HG03135 (cell line): ENCODE results near the gene MED10.
"Not testable (repeated sequence)": the region's sequence is repeated elsewhere in the genome, so short reads cannot be mapped to it uniquely, and the experiment has no call there.

Source experiments
- ATAC-seq: cut with Tn5 transposase; IDR thresholded peaks from one replicate; pipeline ENCODE4 v1.9.1; 2021; ENCODE audit warnings: mild to moderate bottlenecking, moderate library complexity; ENCODE audit not compliant: unreplicated experiment

Gene MED10

DNA sequence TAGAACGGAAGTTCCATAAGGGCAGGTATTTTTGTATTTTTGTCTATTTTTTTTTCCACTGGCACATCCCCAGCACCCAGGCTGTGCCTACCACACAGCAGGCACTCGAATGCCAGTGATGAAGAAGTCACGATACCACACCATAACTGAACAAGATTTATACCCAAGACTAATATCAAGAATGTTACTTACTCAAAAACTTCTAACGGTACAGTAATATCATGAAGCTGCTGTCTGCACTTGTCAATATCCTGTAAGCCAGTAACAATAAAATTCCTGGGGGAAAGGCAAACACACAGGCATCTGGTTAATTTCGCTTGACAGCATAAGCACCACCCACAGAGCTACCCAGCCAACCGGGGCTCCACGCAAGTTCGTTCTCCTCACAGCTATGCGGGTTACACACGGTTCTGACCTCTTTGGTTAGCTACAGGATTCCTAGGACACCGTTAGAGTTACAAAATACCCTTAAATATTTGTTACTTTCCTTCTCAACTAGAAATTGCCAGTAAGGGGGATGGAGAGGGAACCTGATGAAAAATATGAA lies 1.3 kb downstream of the MED10 start:
- ATAC-seq: no peak

DNA sequence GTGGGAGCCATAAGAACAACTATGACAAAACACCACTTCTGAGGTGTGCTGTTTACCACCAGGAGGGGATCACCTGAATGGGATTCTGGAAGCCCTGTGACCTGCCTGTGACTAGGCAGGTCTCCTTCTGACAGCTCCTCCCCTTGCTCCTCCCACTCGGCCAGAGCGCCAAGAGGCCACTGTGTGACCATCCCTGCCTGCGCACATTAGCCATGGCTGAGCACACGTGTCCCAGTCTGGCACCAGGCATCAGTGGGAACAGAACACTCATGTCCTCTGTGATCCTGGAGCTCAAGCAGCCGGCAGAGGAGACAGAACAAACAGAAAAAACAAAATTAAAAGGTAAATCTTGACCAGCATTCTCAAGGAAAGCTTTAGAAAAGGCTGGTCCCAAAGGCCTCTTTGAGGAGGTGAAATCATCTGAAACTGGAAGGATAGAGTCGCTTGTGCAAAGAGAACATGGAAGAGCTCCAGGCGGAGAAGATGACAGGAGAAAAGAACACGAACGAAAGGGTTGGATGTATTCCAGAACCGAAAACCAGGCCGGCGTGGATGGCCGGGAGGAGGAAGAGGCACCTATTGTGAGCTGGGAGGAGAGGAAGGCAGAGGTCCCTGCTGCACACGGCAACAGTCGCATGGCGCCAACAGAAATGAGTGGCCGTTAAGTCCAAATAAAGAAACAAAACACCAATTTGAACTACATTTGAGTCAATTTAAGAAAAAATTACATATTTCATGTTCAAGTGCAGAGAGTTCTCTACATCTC lies 5.1 kb downstream of the MED10 start:
- ATAC-seq: no peak

- ATAC-seq: no peak
Observed at GRCh38 chr5:6372251-6373080, 5.9 kb downstream of the MED10 start.

GRCh38 chr5:6371079-6371810 lies 7.1 kb downstream of the MED10 start:
- no peak for ATAC-seq

DNA sequence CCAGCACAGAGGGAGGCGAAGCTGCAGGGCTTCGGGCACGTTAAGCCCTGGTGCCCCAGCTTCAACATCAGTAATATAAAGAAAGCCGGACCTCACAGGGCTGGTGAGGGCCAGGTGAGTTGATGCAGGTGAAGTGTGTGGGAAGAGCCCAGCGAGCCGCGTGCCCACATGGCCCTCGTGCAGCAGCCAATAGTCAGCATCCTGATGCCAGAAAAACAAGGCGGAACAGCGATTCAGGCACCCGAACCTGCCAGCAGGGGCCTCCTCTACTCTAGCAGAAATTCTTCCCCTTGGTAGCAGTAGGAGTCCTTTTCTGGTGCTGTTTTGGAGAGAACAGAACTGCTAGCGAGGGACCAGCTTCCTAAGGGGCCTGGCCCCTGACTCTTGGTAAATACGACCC lies 7.8 kb downstream of the MED10 start:
- ATAC-seq: no peak

DNA sequence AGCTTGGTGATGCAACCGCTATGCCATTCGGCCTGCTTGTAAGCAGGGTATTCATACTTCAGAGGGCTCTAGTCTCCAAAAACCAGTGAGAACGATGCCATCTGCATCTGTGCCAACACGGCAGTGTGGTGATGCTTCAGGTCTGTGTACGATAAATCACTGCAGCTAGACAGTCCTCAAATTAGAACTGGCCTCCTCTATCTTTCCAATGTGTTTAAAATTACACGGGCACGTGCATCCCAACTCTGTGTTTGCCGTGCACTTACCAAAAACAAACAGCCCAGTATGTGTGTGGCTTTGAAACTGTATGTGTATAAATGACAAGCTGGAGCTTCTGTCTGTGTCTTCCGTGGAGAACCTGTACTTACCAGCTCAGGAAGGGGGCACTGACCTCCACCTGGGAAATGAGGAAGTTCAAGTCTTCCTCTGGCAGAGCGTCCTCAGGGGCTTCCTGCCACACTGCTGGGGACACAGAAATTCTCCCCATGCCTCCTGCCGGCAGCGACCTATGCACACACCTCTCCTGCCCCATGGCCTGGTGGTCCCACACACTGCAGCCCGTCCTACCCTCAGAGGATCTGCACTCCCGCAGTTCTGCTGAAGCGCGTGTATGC lies 12.3 kb downstream of the MED10 start:
- no peak for ATAC-seq

DNA sequence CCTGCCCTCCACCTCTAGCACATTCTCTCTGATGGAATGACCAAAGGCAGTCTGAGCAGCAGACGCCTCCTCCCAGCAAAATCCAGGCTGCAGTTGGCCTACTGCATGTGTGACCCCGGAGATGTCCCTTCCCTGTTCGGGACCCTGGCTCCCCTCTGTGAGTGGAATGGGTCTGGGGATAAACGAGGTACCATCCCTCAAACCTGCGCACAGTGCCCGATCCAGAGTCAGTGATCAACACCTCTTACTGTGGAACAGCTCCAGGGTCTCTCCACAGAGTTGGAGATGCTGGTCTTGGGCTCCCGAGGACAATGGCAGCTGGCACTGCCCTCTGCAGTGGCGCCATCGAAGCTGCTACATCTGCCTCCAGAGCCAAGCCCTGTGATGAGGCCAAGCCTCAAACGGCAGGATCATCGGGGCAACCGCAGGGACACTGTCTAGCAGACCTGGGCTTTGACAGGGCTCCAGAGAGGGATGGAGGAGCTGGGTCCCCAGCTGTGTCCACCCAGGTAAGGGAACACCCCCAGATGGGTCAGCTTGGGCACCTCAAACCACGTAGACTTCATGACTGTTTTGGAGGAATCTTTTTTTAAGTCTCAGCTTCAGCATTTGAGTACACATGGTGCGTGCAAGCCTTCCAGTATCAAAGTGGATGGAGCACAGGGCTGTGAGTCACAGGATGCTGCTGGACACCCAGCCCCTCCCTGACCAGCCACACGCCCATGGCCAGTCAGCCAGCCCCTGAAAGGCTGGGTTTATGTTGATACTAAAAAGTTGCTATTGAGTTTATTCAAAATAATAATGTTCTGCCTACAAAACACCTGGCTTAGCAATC lies 13.0 kb downstream of the MED10 start:
- ATAC-seq: no peak

DNA sequence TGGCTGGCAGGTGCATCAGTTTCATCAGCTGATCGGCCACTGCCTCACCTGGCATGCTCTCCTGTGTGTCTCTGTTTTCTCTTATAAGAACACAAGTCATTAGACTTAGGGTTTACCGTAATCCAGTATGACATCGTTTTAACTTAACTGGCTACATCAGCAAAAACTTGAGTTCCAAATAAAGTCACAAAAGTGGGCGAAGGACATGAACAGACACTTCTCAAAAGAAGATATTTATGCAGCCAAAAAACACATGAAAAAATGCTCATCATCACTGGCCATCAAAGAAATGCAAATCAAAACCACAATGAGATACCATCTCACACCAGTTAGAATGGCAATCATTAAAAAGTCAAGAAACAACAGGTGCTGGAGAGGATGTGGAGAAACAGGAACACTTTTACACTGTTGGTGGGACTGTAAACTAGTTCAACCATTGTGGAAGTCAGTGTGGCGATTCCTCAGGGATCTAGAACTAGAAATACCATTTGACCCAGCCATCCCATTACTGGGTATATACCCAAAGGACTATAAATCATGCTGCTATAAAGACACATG lies 14.8 kb downstream of the MED10 start:
- ATAC-seq: not testable (repeated sequence)

DNA sequence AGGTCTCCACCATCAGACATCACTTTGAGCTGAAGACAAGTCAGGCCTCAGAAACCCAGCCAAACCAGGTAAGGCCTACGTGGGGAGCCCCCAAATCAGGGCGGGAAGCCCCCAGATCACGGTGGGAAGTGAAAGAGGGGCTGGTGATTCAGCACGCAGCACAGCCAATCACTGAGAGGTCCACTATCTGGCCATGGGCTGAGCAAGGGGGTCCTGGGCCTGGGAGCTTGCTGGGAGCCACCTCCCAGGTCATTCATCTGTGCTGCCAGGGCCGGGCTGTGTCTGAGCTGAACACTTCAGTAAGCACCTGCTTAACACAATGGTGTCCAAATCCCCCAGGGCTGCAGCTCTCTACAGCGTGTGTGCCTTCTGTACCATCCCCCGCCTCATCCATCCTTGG lies 15.5 kb downstream of the MED10 start:
- no peak for ATAC-seq

GRCh38 chr5:6361101-6361500 lies 17.2 kb downstream of the MED10 start:
- no peak for ATAC-seq

DNA sequence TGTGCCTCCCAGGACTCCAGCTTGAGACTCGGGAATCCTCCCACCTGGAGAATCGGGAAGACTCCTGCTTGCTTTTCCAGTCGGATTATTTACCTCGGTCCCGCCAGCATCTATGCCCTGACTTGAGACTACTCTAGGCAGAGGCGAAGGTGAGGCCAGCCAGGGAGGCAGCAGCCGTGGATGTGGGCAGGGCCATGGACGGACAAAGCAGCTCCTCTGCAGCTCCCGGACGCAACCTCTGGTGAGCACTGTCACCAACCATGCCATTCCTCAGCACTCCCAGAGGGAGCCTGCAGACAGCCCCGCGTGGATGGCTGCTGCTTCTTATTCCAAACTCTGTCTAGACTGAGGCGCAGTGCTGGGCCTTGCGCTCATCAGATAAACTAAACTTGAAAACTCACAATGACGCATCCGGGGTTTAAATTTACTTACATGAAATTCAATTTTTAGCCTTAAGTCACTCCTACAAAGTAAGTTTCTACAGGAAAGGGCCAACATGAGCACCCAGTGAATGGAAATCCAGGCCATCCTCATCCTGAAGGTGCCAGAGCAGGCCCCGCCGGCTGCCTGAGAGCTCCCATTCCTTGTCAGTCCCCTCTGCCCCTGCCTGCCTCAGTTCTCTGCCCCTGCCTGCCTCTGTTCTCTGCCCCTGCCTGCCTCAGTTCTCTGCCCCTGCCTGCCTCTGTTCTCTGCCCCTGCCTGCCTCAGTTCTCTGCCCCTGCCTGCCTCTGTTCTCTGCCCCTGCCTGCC lies 17.8 kb downstream of the MED10 start:
- peak; percentile 9 for ATAC-seq

DNA sequence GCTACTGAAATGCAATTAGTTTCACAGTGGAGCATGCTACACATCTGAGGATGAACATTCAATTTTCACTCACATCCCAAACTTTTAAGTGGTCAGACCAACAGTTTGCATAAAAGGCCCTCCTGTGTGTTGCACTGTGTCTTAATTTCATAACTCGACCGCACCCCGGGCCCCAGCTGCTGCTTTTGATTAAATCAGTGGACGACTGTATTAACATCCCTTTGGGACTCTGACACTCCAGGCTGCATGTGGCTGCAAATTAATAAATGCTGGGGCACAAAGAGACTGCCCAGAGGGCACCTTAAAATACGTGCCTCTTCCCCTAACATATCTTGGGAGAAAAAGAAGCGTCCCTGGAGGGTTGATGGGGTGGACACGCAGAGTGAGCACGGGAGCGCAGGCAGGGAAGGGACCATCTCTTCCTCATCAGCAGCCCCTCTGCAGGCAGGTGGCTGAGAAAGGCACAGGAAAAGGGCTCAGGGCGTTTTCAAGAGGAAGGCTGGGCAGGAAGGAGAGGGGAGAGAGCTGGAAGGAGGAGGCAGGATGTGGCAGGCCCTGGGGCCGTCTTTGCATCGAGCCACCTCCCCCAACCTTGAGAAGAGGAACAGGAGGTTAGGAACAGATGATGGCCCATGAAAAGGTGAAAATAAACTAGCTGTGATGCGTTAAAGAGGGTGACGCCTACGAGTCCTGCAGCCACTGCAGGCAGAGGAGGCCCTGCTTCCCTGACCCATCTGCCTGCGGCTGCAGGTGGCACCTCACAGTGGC lies 18.6 kb downstream of the MED10 start:
- peak; percentile 86 for ATAC-seq

DNA sequence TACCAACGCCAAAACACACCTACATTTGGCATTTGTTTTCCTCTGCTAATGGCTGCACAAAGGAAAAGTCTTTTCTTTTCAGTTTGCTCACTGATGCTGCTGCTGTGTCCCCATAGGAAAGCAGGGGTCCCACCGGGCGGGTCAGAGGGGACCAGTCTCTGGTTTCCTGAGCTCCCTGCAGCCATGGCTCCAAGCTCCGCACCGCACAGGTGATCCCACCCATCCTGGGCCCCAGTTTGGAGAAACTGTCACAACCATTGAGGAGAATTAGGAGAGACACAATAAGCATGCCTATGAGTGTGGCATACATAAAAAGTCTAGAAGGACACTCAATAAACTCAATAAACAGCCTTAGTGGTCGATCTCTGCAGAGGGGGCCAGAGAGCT lies 19.9 kb downstream of the MED10 start:
- no peak for ATAC-seq

DNA sequence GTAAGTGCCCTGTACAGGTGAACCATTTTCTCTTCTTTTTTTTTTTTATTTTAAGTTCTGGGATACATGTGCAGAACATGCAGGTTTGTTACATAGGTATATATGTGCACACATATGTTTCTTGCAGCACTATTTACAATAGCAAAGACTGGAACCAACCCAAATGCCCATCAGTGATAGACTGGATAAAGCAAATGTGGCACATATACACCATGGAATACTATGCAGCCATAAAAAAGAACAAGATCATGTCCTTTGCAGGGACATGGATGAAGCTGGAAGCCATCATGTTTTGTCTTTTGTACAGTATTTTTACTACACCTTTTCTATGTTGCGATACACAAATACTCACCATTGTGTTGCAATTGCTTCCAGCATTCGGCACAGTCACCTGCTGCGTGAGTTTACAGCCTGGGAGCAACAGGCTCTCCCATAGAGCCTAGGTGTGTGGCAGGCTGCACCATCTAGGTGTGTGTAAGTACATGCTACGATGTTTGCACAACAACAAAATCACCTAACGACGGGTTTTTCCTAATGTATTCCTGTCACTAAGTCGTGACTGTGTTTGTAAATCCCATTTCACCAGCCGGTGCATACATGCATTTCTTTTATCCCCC lies 20.4 kb downstream of the MED10 start:
- not testable (repeated sequence) for ATAC-seq

DNA sequence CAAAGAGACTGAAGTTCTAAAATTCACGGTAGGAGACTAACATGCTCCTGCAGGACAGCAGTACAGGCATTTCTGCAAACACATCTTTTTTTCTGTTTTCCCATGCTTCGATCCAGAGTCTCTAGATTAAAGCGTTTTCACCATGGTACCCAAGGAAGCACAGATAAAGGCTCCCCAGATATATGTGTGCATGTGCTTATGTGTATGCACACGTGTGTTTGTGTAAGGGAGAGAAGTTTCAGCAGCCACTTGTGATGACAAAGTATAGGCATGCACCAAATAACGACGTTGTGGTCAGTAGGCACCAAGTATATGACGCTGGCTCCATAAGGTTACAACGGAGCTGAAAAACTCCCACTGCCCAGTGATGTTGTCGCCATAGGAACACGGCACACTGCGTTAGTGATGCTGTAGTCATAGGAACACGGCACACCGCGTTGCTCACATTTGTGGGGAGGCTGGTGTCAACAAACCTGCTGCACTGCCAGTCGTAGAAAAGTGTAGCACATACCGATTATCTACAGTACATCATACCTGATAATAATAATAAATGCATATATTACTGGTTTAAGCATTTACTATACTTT lies 21.7 kb downstream of the MED10 start:
- no peak for ATAC-seq

DNA sequence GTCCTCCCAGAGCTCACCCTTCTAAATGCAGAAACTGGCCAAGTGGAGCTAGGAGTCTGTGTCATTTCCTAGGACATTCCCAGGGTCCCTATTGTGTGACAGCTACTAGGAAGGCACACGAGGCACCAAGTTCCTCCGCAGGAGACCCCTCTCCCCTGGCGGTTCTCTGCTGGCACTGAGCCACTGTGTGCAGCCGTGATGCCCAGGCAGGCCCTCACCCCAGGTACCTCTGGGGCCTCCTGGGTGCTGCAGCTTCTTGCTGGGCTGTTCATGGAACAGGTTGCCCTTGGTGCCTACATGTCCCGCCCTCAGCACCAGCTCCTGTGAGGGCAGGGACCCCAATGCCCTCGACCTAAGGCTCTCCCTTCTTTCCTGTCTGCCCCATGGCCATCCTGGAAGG lies 23.1 kb downstream of the MED10 start:
- no peak for ATAC-seq

GRCh38 chr5:6354848-6355247 lies 23.5 kb downstream of the MED10 start:
- no peak for ATAC-seq
